Measurements from ENCODE around the gene ZNF764.

The ZNF764 gene

GRCh38 chr16:30585022-30585399 is 26.8 kb upstream of the ZNF764 start:
- no peak for TF ChIP-seq CTCF (IDR thresholded peaks at IDR 0.05; ENCODE audit: control insufficient read depth, extremely low read depth, insufficient read depth)
- no peak for DNase-seq (ENCODE audit: low read depth)
- peak overlapping the region; percentile 66 for H3K4me3 ChIP-seq (ENCODE audit: low read depth, low read length)

GRCh38 chr16:30582611-30583340 is 24.6 kb upstream of the ZNF764 start:
- no peak for TF ChIP-seq CTCF (IDR thresholded peaks at IDR 0.05; ENCODE audit: control insufficient read depth, extremely low read depth, insufficient read depth)
- no peak for DNase-seq (ENCODE audit: low read depth)
- H3K4me3 ChIP-seq (ENCODE audit: low read depth, low read length), result no peak overlapping the region

GRCh38 chr16:30581457-30581856 is 23.3 kb upstream of the ZNF764 start:
- no peak for DNase-seq (ENCODE audit: low read depth)
- no peak for TF ChIP-seq CTCF (IDR thresholded peaks at IDR 0.05; ENCODE audit: control insufficient read depth, extremely low read depth, insufficient read depth)
- H3K4me3 ChIP-seq (ENCODE audit: low read depth, low read length), result no peak overlapping the region

- H3K4me3 ChIP-seq (ENCODE audit: low read depth, low read length), result no peak overlapping the region
- DNase-seq (ENCODE audit: low read depth), result no peak
- no peak for TF ChIP-seq CTCF (IDR thresholded peaks at IDR 0.05; ENCODE audit: control insufficient read depth, extremely low read depth, insufficient read depth)
Observed at GRCh38 chr16:30574678-30575077, 16.5 kb upstream of the ZNF764 start.

GRCh38 chr16:30571445-30572322 is 13.5 kb upstream of the ZNF764 start, which contains the start of gene ZNF688:
ZNF688 (minus strand) TSS chr16:30571714; CDS start chr16:30571629, 85 bp downstream.
- no peak for TF ChIP-seq CTCF (IDR thresholded peaks at IDR 0.05; ENCODE audit: control insufficient read depth, extremely low read depth, insufficient read depth)
- peak within 1 kb of the TSS; percentile 79 for H3K4me3 ChIP-seq (ENCODE audit: low read depth, low read length)
- peak; percentile 88 for DNase-seq (ENCODE audit: low read depth)

- no peak for TF ChIP-seq CTCF (IDR thresholded peaks at IDR 0.05; ENCODE audit: control insufficient read depth, extremely low read depth, insufficient read depth)
- no peak for DNase-seq (ENCODE audit: low read depth)
- H3K4me3 ChIP-seq (ENCODE audit: low read depth, low read length), result peak overlapping the region; percentile 79
Observed at GRCh38 chr16:30570636-30571444, 12.7 kb upstream of the ZNF764 start.

All from LNCaP clone FGC (cell line).